GM23248 (cell line): ENCODE measurements around the gene ST8SIA6.

ENCODE experiments used
- EZH2 ChIP-seq: fragments of 200-600 bp; sonication (generic); IDR thresholded peaks from 2 replicates; pipeline ENCODE4 v1.6.1; 2018; ENCODE audit warnings: antibody characterized with exemption, mild to moderate bottlenecking; ENCODE audit not compliant: insufficient read depth, poor library complexity, severe bottlenecking
- EZH2phosphoT487 ChIP-seq: fragments of 200-600 bp; sonication (generic); IDR thresholded peaks from 2 replicates; pipeline ENCODE4 v1.6.1; 2018; ENCODE audit warnings: antibody characterized with exemption, moderate library complexity, mild to moderate bottlenecking, low read depth; ENCODE audit not compliant: insufficient read depth

DNA sequence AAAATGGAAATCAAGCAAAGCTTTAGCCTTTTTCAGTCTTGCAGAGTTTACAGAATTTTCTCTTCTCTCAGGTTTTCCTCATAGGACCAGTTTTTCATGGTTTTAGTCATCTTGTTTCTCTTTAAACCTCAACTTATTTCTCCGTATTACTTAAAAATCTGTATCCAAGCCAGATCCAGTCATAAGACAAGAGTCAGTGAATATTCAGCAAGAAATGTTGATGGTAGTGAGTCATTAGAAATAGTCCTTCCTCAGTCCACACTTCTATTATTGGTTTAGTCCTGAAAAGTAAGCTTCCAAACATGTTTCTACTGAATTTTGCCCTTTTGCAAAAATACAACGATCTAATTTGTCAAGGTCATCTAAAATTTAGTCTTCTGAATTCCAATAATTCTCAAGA is 119.3 kb downstream of the ST8SIA6 start:
- no peak for TF ChIP-seq EZH2
- no peak for TF ChIP-seq EZH2phosphoT487
